ENCODE measurements around the gene SMIM24.
"Not testable (repeated sequence)": the region's sequence is repeated elsewhere in the genome, so short reads cannot be mapped to it uniquely, and the experiment has no call there.

Gene SMIM24

GRCh38 chr19:3514930-3515329 is 34.6 kb upstream of the SMIM24 start:
- no peak for DNase-seq

GRCh38 chr19:3513229-3514140 is 33.2 kb upstream of the SMIM24 start:
- DNase-seq, result no peak

- DNase-seq, result no peak
Measured at GRCh38 chr19:3512562-3513228, 32.4 kb upstream of the SMIM24 start.

GRCh38 chr19:3511506-3512251 is 31.4 kb upstream of the SMIM24 start:
- no peak for DNase-seq

- no peak for DNase-seq
Measured at GRCh38 chr19:3510727-3511126, 30.4 kb upstream of the SMIM24 start.

GRCh38 chr19:3509566-3509989 is 29.3 kb upstream of the SMIM24 start:
- no peak for DNase-seq

GRCh38 chr19:3508771-3509535 is 28.6 kb upstream of the SMIM24 start:
- no peak for DNase-seq

- DNase-seq, result not testable (repeated sequence)
Measured at GRCh38 chr19:3508121-3508661, 27.9 kb upstream of the SMIM24 start.

- no peak for DNase-seq
Measured at GRCh38 chr19:3507371-3508120, 27.2 kb upstream of the SMIM24 start.

- no peak for DNase-seq
Measured at GRCh38 chr19:3506384-3507340, 26.3 kb upstream of the SMIM24 start.

- peak; percentile 99 for DNase-seq
Measured at GRCh38 chr19:3505598-3506383, 25.5 kb upstream of the SMIM24 start, which contains the start of gene FZR1. Gene FZR1 (plus strand): TSS chr19:3506311. CDS start chr19:3522990, 16,679 bp downstream.

- DNase-seq, result peak in 1 of 2 donors; percentile 7
Measured at GRCh38 chr19:3504735-3505134, 24.4 kb upstream of the SMIM24 start.

- no peak for DNase-seq
Measured at GRCh38 chr19:3503036-3503572, 22.8 kb upstream of the SMIM24 start.

GRCh38 chr19:3501780-3502179 is 21.5 kb upstream of the SMIM24 start:
- no peak for DNase-seq

- DNase-seq, result peak; percentile 97
Measured at GRCh38 chr19:3500429-3501101, 20.2 kb upstream of the SMIM24 start, which contains the start of gene DOHH. Gene DOHH (minus strand): TSS chr19:3500674. CDS start chr19:3496814, 3,860 bp downstream.

GRCh38 chr19:3499738-3500428 is 19.6 kb upstream of the SMIM24 start:
- DNase-seq, result no peak

- no peak for DNase-seq
Measured at GRCh38 chr19:3497757-3498520, 17.6 kb upstream of the SMIM24 start.

Data from inflammatory macrophage (primary cell).